Rectal smooth muscle tissue (tissue), 1 donor: ENCODE data around the gene ZBTB18.

Experiments used
- H3K27ac ChIP-seq: one replicate; pipeline ENCODE4 v1.7.0; 2013; ENCODE audit warnings: low read depth, low read length, inconsistent platforms
- H3K27me3 ChIP-seq: one replicate; pipeline ENCODE4 v1.7.0; 2013; ENCODE audit warnings: low read length; ENCODE audit not compliant: control insufficient read depth, insufficient read depth
- H3K36me3 ChIP-seq: one replicate; pipeline ENCODE4 v1.7.0; 2013; ENCODE audit warnings: low read length; ENCODE audit not compliant: control insufficient read depth, insufficient read depth
- H3K4me1 ChIP-seq: one replicate; pipeline ENCODE4 v1.7.0; 2013; ENCODE audit warnings: low read length; ENCODE audit not compliant: control insufficient read depth, insufficient read depth
- H3K4me3 ChIP-seq: one replicate; pipeline ENCODE4 v1.7.0; 2013; ENCODE audit warnings: low read length
- H3K9ac ChIP-seq: one replicate; pipeline ENCODE4 v1.7.0; 2013; ENCODE audit warnings: low read length

The ZBTB18 gene

GRCh38 chr1:244056577-244056976, 5.5 kb downstream of the ZBTB18 start:
- Histone ChIP-seq H3K27ac (no peak overlapping the region), H3K27me3 (no peaks in the 10 kb centered on the region), H3K36me3 (peaks cover 12% of the 10 kb centered on the region), H3K9ac (no peak overlapping the region), H3K4me1 (no peaks in the 10 kb centered on the region), H3K4me3 (no peak overlapping the region)

GRCh38 chr1:244057474-244058385, 6.6 kb downstream of the ZBTB18 start:
- Histone ChIP-seq H3K9ac (no peak overlapping the region), H3K4me3 (no peak overlapping the region), H3K36me3 (peaks cover 12% of the 10 kb centered on the region), H3K4me1 (no peaks in the 10 kb centered on the region), H3K27me3 (no peaks in the 10 kb centered on the region), H3K27ac (no peak overlapping the region)

GRCh38 chr1:244060117-244060516, 9.0 kb downstream of the ZBTB18 start:
- H3K9ac ChIP-seq = no peak overlapping the region
- H3K27me3 ChIP-seq = no peaks in the 10 kb centered on the region
- H3K27ac ChIP-seq = no peak overlapping the region
- peaks cover under 1% of the 10 kb centered on the region for H3K36me3 ChIP-seq
- no peak overlapping the region for H3K4me3 ChIP-seq
- no peaks in the 10 kb centered on the region for H3K4me1 ChIP-seq

GRCh38 chr1:244060686-244061085, 9.6 kb downstream of the ZBTB18 start:
- Histone ChIP-seq H3K9ac (no peak overlapping the region), H3K4me1 (no peaks in the 10 kb centered on the region), H3K27ac (no peak overlapping the region)

GRCh38 chr1:244062156-244062725, 11.2 kb downstream of the ZBTB18 start:
- Histone ChIP-seq H3K9ac (no peak overlapping the region), H3K36me3 (no peaks in the 10 kb centered on the region), H3K4me1 (no peaks in the 10 kb centered on the region), H3K4me3 (no peak overlapping the region), H3K27ac (no peak overlapping the region), H3K27me3 (peaks cover under 1% of the 10 kb centered on the region)

More at GRCh38 chr1:244060686-244061085, 9.6 kb downstream of the ZBTB18 start:
- H3K36me3 ChIP-seq = no peaks in the 10 kb centered on the region
- no peaks in the 10 kb centered on the region for H3K27me3 ChIP-seq
- no peak overlapping the region for H3K4me3 ChIP-seq

- Histone ChIP-seq H3K27ac (no peak overlapping the region), H3K4me3 (no peak overlapping the region), H3K9ac (no peak overlapping the region), H3K27me3 (peaks cover 2% of the 10 kb centered on the region), H3K4me1 (no peaks in the 10 kb centered on the region), H3K36me3 (no peaks in the 10 kb centered on the region)
Observed at GRCh38 chr1:244063498-244063897, 12.4 kb downstream of the ZBTB18 start.

- H3K4me3 ChIP-seq = no peak overlapping the region
- no peak overlapping the region for H3K9ac ChIP-seq
- no peaks in the 10 kb centered on the region for H3K4me1 ChIP-seq
- no peaks in the 10 kb centered on the region for H3K36me3 ChIP-seq
- H3K27ac ChIP-seq = no peak overlapping the region
- H3K27me3 ChIP-seq = peaks cover 2% of the 10 kb centered on the region
Observed at GRCh38 chr1:244064621-244065020, 13.5 kb downstream of the ZBTB18 start.

- no peak overlapping the region for H3K4me3 ChIP-seq
Observed at GRCh38 chr1:244065063-244065793, 14.1 kb downstream of the ZBTB18 start.

GRCh38 chr1:244065960-244066388, 14.9 kb downstream of the ZBTB18 start:
- Histone ChIP-seq H3K27ac (no peak overlapping the region), H3K27me3 (peaks cover 2% of the 10 kb centered on the region), H3K9ac (no peak overlapping the region), H3K36me3 (no peaks in the 10 kb centered on the region), H3K4me1 (no peaks in the 10 kb centered on the region), H3K4me3 (no peak overlapping the region)

More at GRCh38 chr1:244065063-244065793, 14.1 kb downstream of the ZBTB18 start:
- no peak overlapping the region for H3K9ac ChIP-seq
- H3K27ac ChIP-seq = no peak overlapping the region
- peaks cover 2% of the 10 kb centered on the region for H3K27me3 ChIP-seq
- H3K4me1 ChIP-seq = no peaks in the 10 kb centered on the region
- no peaks in the 10 kb centered on the region for H3K36me3 ChIP-seq

GRCh38 chr1:244066954-244067716, 16.1 kb downstream of the ZBTB18 start:
- no peak overlapping the region for H3K9ac ChIP-seq
- no peaks in the 10 kb centered on the region for H3K4me1 ChIP-seq
- peaks cover 2% of the 10 kb centered on the region for H3K27me3 ChIP-seq
- no peak overlapping the region for H3K27ac ChIP-seq
- no peak overlapping the region for H3K4me3 ChIP-seq
- H3K36me3 ChIP-seq = no peaks in the 10 kb centered on the region

GRCh38 chr1:244067893-244068292, 16.8 kb downstream of the ZBTB18 start:
- H3K4me1 ChIP-seq = no peaks in the 10 kb centered on the region
- H3K9ac ChIP-seq = no peak overlapping the region
- H3K27me3 ChIP-seq = peaks cover 2% of the 10 kb centered on the region
- H3K4me3 ChIP-seq = no peak overlapping the region
- no peak overlapping the region for H3K27ac ChIP-seq
- no peaks in the 10 kb centered on the region for H3K36me3 ChIP-seq

GRCh38 chr1:244068567-244068966, 17.5 kb downstream of the ZBTB18 start:
- Histone ChIP-seq H3K27me3 (peaks cover 2% of the 10 kb centered on the region), H3K36me3 (no peaks in the 10 kb centered on the region), H3K27ac (no peak overlapping the region), H3K4me1 (no peaks in the 10 kb centered on the region), H3K4me3 (no peak overlapping the region), H3K9ac (no peak overlapping the region)
